Right atrium auricular region (tissue), 2 donors: ENCODE measurements around the gene SLC8A1. TPM values are rescaled to one million over a fixed set of nuclear protein-coding genes. Genes with fewer than 3 reads are reported as not detected.

Experiments used
- DNase-seq: peaks from one replicate; pipeline ENCODE4 v3.0.0-alpha.2; 2019; ENCODE audit warnings: low spot score
- H3K27ac ChIP-seq, 2 donors: fragments of 200-600 bp; sonication (generic); 1 replicate in 1 of 2; 2 replicates in 1 of 2; pipeline ENCODE4 v1.5.1; 2016 to 2019
- H3K27me3 ChIP-seq, 2 donors: fragments of 200-600 bp; sonication (generic); one replicate each; pipeline versions ENCODE4 v1.5.1 to v1.6.0; 2017 to 2019
- H3K36me3 ChIP-seq: fragments of 200-600 bp; sonication (generic); one replicate; pipeline ENCODE4 v1.5.1; 2016
- H3K4me1 ChIP-seq, 2 donors: fragments of 200-600 bp; sonication (generic); one replicate each; pipeline versions ENCODE4 v1.5.1 to v1.6.0; 2017 to 2019
- H3K4me3 ChIP-seq, 2 donors: fragments of 200-600 bp; sonication (generic); 1 replicate in 1 of 2; 2 replicates in 1 of 2; pipeline ENCODE4 v1.5.1; 2017 to 2019; ENCODE audit warnings: mild to moderate bottlenecking in 1 of 2, moderate library complexity in 1 of 2
- H3K9me3 ChIP-seq, 2 donors: fragments of 200-600 bp; sonication (generic); one replicate each; pipeline ENCODE4 v1.5.1; 2019
- total RNA-seq, 2 donors: library from RNA; depleted of rRNA; stranded (reverse); fragments of >200 nt; gene quantifications; one replicate each; pipeline ENCODE4 v1.1.0, GENCODE V29; 2016
- TF ChIP-seq, protein P1 (sequence below), 2 donors: fragments of 200-600 bp; sonication (generic); IDR thresholded peaks; one replicate each; pipeline ENCODE4 v1.5.1; 2019; ENCODE audit warnings: antibody characterized with exemption in 2 of 2

Gene SLC8A1
- total RNA-seq, 2 donors from 2014 or later = 493 to 738 TPM

DNA sequence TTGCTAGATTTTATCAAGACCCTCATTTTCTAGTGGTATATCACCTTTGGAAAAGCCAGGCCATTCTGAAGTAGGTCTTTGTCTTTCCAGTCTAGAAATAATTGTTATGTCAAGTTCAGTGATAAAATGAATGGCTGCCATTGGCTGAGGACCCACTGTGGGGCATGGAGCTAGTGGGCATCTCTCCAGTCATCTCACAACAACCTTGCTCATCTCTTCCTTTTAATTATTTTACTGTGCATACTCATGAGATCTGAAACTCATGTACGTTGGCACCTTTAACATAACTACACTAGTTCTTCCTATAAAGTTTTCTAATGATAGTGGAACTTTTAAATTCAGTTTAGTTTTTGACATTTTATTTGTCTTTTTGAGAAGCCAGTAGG is 240.9 kb downstream of the SLC8A1 start:
- H3K9me3 ChIP-seq = no peaks in the 10 kb centered on the region
- H3K4me1 ChIP-seq = peaks cover 0 to 21% of the 10 kb centered on the region in 2 donors
- H3K4me3 ChIP-seq = no peak overlapping the region
- no peaks in the 10 kb centered on the region for H3K36me3 ChIP-seq
- DNase-seq = no peak
- TF ChIP-seq, protein P1, sequence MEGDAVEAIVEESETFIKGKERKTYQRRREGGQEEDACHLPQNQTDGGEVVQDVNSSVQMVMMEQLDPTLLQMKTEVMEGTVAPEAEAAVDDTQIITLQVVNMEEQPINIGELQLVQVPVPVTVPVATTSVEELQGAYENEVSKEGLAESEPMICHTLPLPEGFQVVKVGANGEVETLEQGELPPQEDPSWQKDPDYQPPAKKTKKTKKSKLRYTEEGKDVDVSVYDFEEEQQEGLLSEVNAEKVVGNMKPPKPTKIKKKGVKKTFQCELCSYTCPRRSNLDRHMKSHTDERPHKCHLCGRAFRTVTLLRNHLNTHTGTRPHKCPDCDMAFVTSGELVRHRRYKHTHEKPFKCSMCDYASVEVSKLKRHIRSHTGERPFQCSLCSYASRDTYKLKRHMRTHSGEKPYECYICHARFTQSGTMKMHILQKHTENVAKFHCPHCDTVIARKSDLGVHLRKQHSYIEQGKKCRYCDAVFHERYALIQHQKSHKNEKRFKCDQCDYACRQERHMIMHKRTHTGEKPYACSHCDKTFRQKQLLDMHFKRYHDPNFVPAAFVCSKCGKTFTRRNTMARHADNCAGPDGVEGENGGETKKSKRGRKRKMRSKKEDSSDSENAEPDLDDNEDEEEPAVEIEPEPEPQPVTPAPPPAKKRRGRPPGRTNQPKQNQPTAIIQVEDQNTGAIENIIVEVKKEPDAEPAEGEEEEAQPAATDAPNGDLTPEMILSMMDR (IDR thresholded peaks at IDR 0.05) = no peak
- no peak overlapping the region for H3K27ac ChIP-seq
- no peaks in the 10 kb centered on the region for H3K27me3 ChIP-seq

GRCh38 chr2:40210344-40210967 is 241.4 kb downstream of the SLC8A1 start:
- no peak for DNase-seq
- Histone ChIP-seq H3K9me3 (no peaks in the 10 kb centered on the region), H3K36me3 (no peaks in the 10 kb centered on the region), H3K27me3 (no peaks in the 10 kb centered on the region), H3K4me1 (peaks cover 0 to 21% of the 10 kb centered on the region in 2 donors), H3K27ac (no peak overlapping the region), H3K4me3 (no peak overlapping the region)
- TF ChIP-seq, protein P1 (IDR thresholded peaks at IDR 0.05) = no peak

GRCh38 chr2:40209761-40210160 is 242.1 kb downstream of the SLC8A1 start:
- TF ChIP-seq, protein P1 (IDR thresholded peaks at IDR 0.05) = no peak
- H3K4me3 ChIP-seq = no peak overlapping the region
- H3K27ac ChIP-seq = no peak overlapping the region

DNA sequence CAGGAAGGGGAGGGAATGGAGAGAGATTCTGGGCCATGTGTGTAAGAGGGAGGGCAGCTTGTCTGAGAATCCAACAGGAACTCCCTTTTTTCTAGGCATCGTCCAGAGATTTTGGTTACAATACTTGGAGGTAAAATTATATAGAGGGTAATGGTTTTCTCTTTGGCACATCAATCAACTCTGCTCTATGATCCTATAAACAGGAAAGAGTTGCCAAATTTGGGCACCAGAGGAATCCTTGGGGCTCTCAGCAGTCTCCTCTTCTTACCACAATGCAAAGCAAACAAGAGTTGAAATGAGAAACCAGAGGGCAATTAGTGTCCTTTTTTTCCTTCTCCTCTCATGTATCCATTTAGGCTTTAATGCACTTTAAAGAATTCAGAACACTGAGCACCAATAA is 243.4 kb downstream of the SLC8A1 start:
- no peak overlapping the region for H3K4me3 ChIP-seq
- H3K9me3 ChIP-seq = no peaks in the 10 kb centered on the region
- TF ChIP-seq, protein P1 (IDR thresholded peaks at IDR 0.05) = no peak
- H3K36me3 ChIP-seq = no peaks in the 10 kb centered on the region
- peaks cover 0 to 13% of the 10 kb centered on the region in 2 donors for H3K4me1 ChIP-seq
- no peak overlapping the region for H3K27ac ChIP-seq
- H3K27me3 ChIP-seq = no peaks in the 10 kb centered on the region
- no peak for DNase-seq

More at GRCh38 chr2:40209761-40210160, 242.1 kb downstream of the SLC8A1 start:
- Histone ChIP-seq H3K4me1 (peaks cover 0 to 21% of the 10 kb centered on the region in 2 donors), H3K36me3 (no peaks in the 10 kb centered on the region), H3K27me3 (no peaks in the 10 kb centered on the region), H3K9me3 (no peaks in the 10 kb centered on the region)
- DNase-seq = no peak

GRCh38 chr2:40204268-40204667 is 247.6 kb downstream of the SLC8A1 start:
- Histone ChIP-seq H3K4me1 (peaks cover 0 to 22% of the 10 kb centered on the region in 2 donors), H3K4me3 (no peak overlapping the region), H3K36me3 (no peaks in the 10 kb centered on the region), H3K27ac (no peak overlapping the region), H3K9me3 (no peaks in the 10 kb centered on the region), H3K27me3 (no peaks in the 10 kb centered on the region)
- DNase-seq = no peak
- TF ChIP-seq, protein P1 (IDR thresholded peaks at IDR 0.05) = no peak
